HG03095 (cell line): ENCODE results near the gene RBM6.

Experiments used
- ATAC-seq: cut with Tn5 transposase; IDR thresholded peaks from one replicate; pipeline ENCODE4 v1.9.1; 2021; ENCODE audit warnings: moderate library complexity; ENCODE audit not compliant: unreplicated experiment

RBM6 gene

GRCh38 chr3:50088725-50089608, 149.0 kb downstream of the RBM6 start, which contains the start of gene RBM5:
TSS of gene RBM5 (plus strand) at chr3:50088919. CDS start at chr3:50090435, 1,516 bp downstream.
- peak; percentile 98 for ATAC-seq

- no peak for ATAC-seq
Measured at GRCh38 chr3:50089609-50089945, 149.6 kb downstream of the RBM6 start.

GRCh38 chr3:50090984-50091383, 151.0 kb downstream of the RBM6 start:
- ATAC-seq = no peak

GRCh38 chr3:50095352-50095998, 155.5 kb downstream of the RBM6 start:
- ATAC-seq = no peak

GRCh38 chr3:50100386-50100785, 160.4 kb downstream of the RBM6 start:
- no peak for ATAC-seq

GRCh38 chr3:50100956-50101845, 161.3 kb downstream of the RBM6 start:
- no peak for ATAC-seq

GRCh38 chr3:50102558-50102957, 162.6 kb downstream of the RBM6 start:
- no peak for ATAC-seq

GRCh38 chr3:50111757-50112156, 171.8 kb downstream of the RBM6 start:
- no peak for ATAC-seq

- no peak for ATAC-seq
Measured at GRCh38 chr3:50112462-50112861, 172.5 kb downstream of the RBM6 start.

- no peak for ATAC-seq
Measured at GRCh38 chr3:50117120-50117519, 177.2 kb downstream of the RBM6 start.

- ATAC-seq = no peak
Measured at GRCh38 chr3:50118237-50118636, 178.3 kb downstream of the RBM6 start.

- ATAC-seq = no peak
Measured at GRCh38 chr3:50119786-50120185, 179.8 kb downstream of the RBM6 start.

- no peak for ATAC-seq
Measured at GRCh38 chr3:50120364-50121071, 180.6 kb downstream of the RBM6 start.

GRCh38 chr3:50121072-50122032, 181.4 kb downstream of the RBM6 start:
- ATAC-seq = no peak

GRCh38 chr3:50122071-50122470, 182.1 kb downstream of the RBM6 start:
- no peak for ATAC-seq

GRCh38 chr3:50122661-50123391, 182.9 kb downstream of the RBM6 start:
- no peak for ATAC-seq

- ATAC-seq = no peak
Measured at GRCh38 chr3:50123394-50124051, 183.6 kb downstream of the RBM6 start.

GRCh38 chr3:50124052-50124799, 184.3 kb downstream of the RBM6 start:
- ATAC-seq = no peak
